GM19372 (cell line): ENCODE measurements around the gene SPRN.
"Not testable (repeated sequence)": the region's sequence is repeated elsewhere in the genome, so short reads cannot be mapped to it uniquely, and the experiment has no call there.

Source experiments
- ATAC-seq: cut with Tn5 transposase; IDR thresholded peaks from one replicate; pipeline ENCODE4 v1.9.1; 2021; ENCODE audit warnings: mild to moderate bottlenecking, low read depth, moderate library complexity; ENCODE audit not compliant: unreplicated experiment

Gene SPRN

GRCh38 chr10:133424601-133425000, at the start of gene SPRN:
SPRN (minus strand) TSS chr10:133424625; CDS start chr10:133423681, 944 bp downstream.
- ATAC-seq = not testable (repeated sequence)

- no peak for ATAC-seq
Measured at GRCh38 chr10:133474027-133474426, 49.6 kb upstream of the SPRN start.

- ATAC-seq = no peak
Measured at GRCh38 chr10:133473270-133473669, 48.8 kb upstream of the SPRN start.

GRCh38 chr10:133471300-133472109, 47.1 kb upstream of the SPRN start:
- no peak for ATAC-seq

GRCh38 chr10:133469205-133469604, 44.8 kb upstream of the SPRN start:
- ATAC-seq = not testable (repeated sequence)

- no peak for ATAC-seq
Measured at GRCh38 chr10:133467286-133467911, 43.0 kb upstream of the SPRN start.

GRCh38 chr10:133466683-133467275, 42.4 kb upstream of the SPRN start:
- no peak for ATAC-seq

- ATAC-seq = no peak
Measured at GRCh38 chr10:133465950-133466474, 41.6 kb upstream of the SPRN start.

- no peak for ATAC-seq
Measured at GRCh38 chr10:133465191-133465949, 40.9 kb upstream of the SPRN start.

- ATAC-seq = no peak
Measured at GRCh38 chr10:133464582-133465031, 40.2 kb upstream of the SPRN start.

- no peak for ATAC-seq
Measured at GRCh38 chr10:133462512-133463305, 38.3 kb upstream of the SPRN start.

GRCh38 chr10:133461841-133462240, 37.4 kb upstream of the SPRN start:
- no peak for ATAC-seq

GRCh38 chr10:133461027-133461426, 36.6 kb upstream of the SPRN start:
- no peak for ATAC-seq

GRCh38 chr10:133460208-133460769, 35.9 kb upstream of the SPRN start:
- no peak for ATAC-seq

GRCh38 chr10:133459454-133460207, 35.2 kb upstream of the SPRN start:
- no peak for ATAC-seq

GRCh38 chr10:133458710-133459453, 34.5 kb upstream of the SPRN start:
- ATAC-seq = no peak

- ATAC-seq = no peak
Measured at GRCh38 chr10:133458021-133458709, 33.7 kb upstream of the SPRN start.
